ENCODE results near the gene BCL11A. TPM values are rescaled to one million over a fixed set of nuclear protein-coding genes. Genes with fewer than 3 reads are reported as not detected.

BCL11A gene
- total RNA-seq, 1 donor from 2014 or later = 29.8 TPM

- DNase-seq (ENCODE audit: low read depth) = no peak
- Histone ChIP-seq H3K79me2 (ENCODE audit: insufficient read depth, low read length) (peaks cover 4% of the 10 kb centered on the region), H2AFZ (ENCODE audit: low read depth, low read length) (no peak overlapping the region), H3K4me2 (ENCODE audit: low read length) (no peak overlapping the region), H3K36me3 (ENCODE audit: insufficient read depth, low read length) (no peaks in the 10 kb centered on the region), H3K9me3 (ENCODE audit: insufficient read depth, low read depth, low read length) (no peaks in the 10 kb centered on the region), H3K27ac (ENCODE audit: low read depth, low read length) (no peak overlapping the region), H3K27me3 (ENCODE audit: insufficient read depth, low read length) (no peaks in the 10 kb centered on the region), H3K4me1 (ENCODE audit: insufficient read depth, low read length) (no peaks in the 10 kb centered on the region), H3K4me3 (ENCODE audit: insufficient read depth, low read depth, low read length) (no peak overlapping the region), H3K9ac (ENCODE audit: low read length) (no peak overlapping the region), H4K20me1 (ENCODE audit: insufficient read depth, low read length) (peaks cover 5% of the 10 kb centered on the region)
- no peak for FAIRE-seq
- no peak for TF ChIP-seq CTCF (IDR thresholded peaks at IDR 0.05; ENCODE audit: insufficient read depth, low read depth, low read length)
- TF ChIP-seq EZH2 (IDR thresholded peaks at IDR 0.05; ENCODE audit: insufficient read depth, low read length) = no peak
- Mint-ChIP-seq H3K9me3 (ENCODE audit: unreplicated experiment) (no peaks in the 10 kb centered on the region), H3K27ac (ENCODE audit: unreplicated experiment) (no peak overlapping the region), H3K27me3 (ENCODE audit: low read depth, unreplicated experiment) (no peaks in the 10 kb centered on the region), H3K4me3 (ENCODE audit: unreplicated experiment) (no peak overlapping the region), H3K36me3 (ENCODE audit: low read depth, unreplicated experiment) (peaks cover 10% of the 10 kb centered on the region), H3K4me1 (ENCODE audit: low read depth, unreplicated experiment) (no peaks in the 10 kb centered on the region)
Observed at GRCh38 chr2:60473546-60473945, 79.9 kb downstream of the BCL11A start.

- DNase-seq (ENCODE audit: low read depth) = no peak
- Mint-ChIP-seq H3K4me3 (ENCODE audit: unreplicated experiment) (no peak overlapping the region), H3K4me1 (ENCODE audit: low read depth, unreplicated experiment) (no peaks in the 10 kb centered on the region), H3K9me3 (ENCODE audit: unreplicated experiment) (no peaks in the 10 kb centered on the region), H3K36me3 (ENCODE audit: low read depth, unreplicated experiment) (peaks cover 10% of the 10 kb centered on the region), H3K27me3 (ENCODE audit: low read depth, unreplicated experiment) (no peaks in the 10 kb centered on the region), H3K27ac (ENCODE audit: unreplicated experiment) (no peak overlapping the region)
- Histone ChIP-seq H3K36me3 (ENCODE audit: insufficient read depth, low read length) (no peaks in the 10 kb centered on the region), H4K20me1 (ENCODE audit: insufficient read depth, low read length) (peaks cover 8% of the 10 kb centered on the region), H3K4me2 (ENCODE audit: low read length) (no peak overlapping the region), H3K9ac (ENCODE audit: low read length) (no peak overlapping the region), H3K79me2 (ENCODE audit: insufficient read depth, low read length) (no peaks in the 10 kb centered on the region), H3K9me3 (ENCODE audit: insufficient read depth, low read depth, low read length) (no peaks in the 10 kb centered on the region), H3K27ac (ENCODE audit: low read depth, low read length) (no peak overlapping the region), H3K4me3 (ENCODE audit: insufficient read depth, low read depth, low read length) (no peak overlapping the region), H3K27me3 (ENCODE audit: insufficient read depth, low read length) (no peaks in the 10 kb centered on the region), H2AFZ (ENCODE audit: low read depth, low read length) (no peak overlapping the region), H3K4me1 (ENCODE audit: insufficient read depth, low read length) (no peaks in the 10 kb centered on the region)
- FAIRE-seq = peak; percentile 17
- no peak for TF ChIP-seq EZH2 (IDR thresholded peaks at IDR 0.05; ENCODE audit: insufficient read depth, low read length)
- TF ChIP-seq CTCF (IDR thresholded peaks at IDR 0.05; ENCODE audit: insufficient read depth, low read depth, low read length) = no peak
Observed at GRCh38 chr2:60472663-60473289, 80.7 kb downstream of the BCL11A start.

GRCh38 chr2:60472041-60472440, 81.4 kb downstream of the BCL11A start:
- no peaks in the 10 kb centered on the region for H3K4me1 ChIP-seq (ENCODE audit: insufficient read depth, low read length)
- H3K79me2 ChIP-seq (ENCODE audit: insufficient read depth, low read length) = no peaks in the 10 kb centered on the region
- DNase-seq (ENCODE audit: low read depth) = no peak
- H3K4me3 ChIP-seq (ENCODE audit: insufficient read depth, low read depth, low read length) = no peak overlapping the region
- no peak overlapping the region for H2AFZ ChIP-seq (ENCODE audit: low read depth, low read length)
- Mint-ChIP-seq H3K4me3 (ENCODE audit: unreplicated experiment) (no peak overlapping the region), H3K27ac (ENCODE audit: unreplicated experiment) (no peak overlapping the region), H3K9me3 (ENCODE audit: unreplicated experiment) (no peaks in the 10 kb centered on the region), H3K4me1 (ENCODE audit: low read depth, unreplicated experiment) (no peaks in the 10 kb centered on the region), H3K27me3 (ENCODE audit: low read depth, unreplicated experiment) (no peaks in the 10 kb centered on the region), H3K36me3 (ENCODE audit: low read depth, unreplicated experiment) (peaks cover 7% of the 10 kb centered on the region)
- TF ChIP-seq EZH2 (IDR thresholded peaks at IDR 0.05; ENCODE audit: insufficient read depth, low read length) (no peak), CTCF (IDR thresholded peaks at IDR 0.05; ENCODE audit: insufficient read depth, low read depth, low read length) (no peak)
- H4K20me1 ChIP-seq (ENCODE audit: insufficient read depth, low read length) = peaks cover 8% of the 10 kb centered on the region
- no peak overlapping the region for H3K27ac ChIP-seq (ENCODE audit: low read depth, low read length)
- H3K27me3 ChIP-seq (ENCODE audit: insufficient read depth, low read length) = no peaks in the 10 kb centered on the region
- no peaks in the 10 kb centered on the region for H3K36me3 ChIP-seq (ENCODE audit: insufficient read depth, low read length)
- FAIRE-seq = no peak
- H3K9me3 ChIP-seq (ENCODE audit: insufficient read depth, low read depth, low read length) = no peaks in the 10 kb centered on the region
- no peak overlapping the region for H3K4me2 ChIP-seq (ENCODE audit: low read length)
- H3K9ac ChIP-seq (ENCODE audit: low read length) = no peak overlapping the region
